ENCODE measurements around the gene FOCAD.

Gene FOCAD

DNA sequence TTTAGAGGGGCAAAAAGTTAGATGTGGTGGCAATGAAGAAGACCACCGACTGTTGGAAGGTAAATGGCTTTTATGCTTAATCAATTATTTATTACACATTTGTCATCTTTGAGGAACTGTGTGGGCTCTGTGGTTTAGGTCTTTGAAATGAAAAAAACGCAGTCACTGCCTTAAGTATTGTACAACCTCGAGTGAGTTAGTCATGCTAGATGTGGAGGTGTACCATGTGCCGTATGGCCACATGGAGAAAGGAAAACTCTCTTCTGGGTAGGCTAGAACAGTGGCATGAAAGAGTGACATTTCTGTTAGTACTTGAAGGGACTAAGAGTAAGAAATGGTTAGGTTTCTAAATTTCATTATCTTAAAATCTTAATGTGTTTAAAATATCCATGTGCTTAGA, 181.3 kb downstream of the FOCAD start:
- Histone ChIP-seq H3K27me3 (ENCODE audit: insufficient read depth, low read length, poor library complexity, severe bottlenecking) (no peaks in the 10 kb centered on the region), H4K20me1 (ENCODE audit: insufficient read depth, low read length, poor library complexity, severe bottlenecking) (no peaks in the 10 kb centered on the region), H3K79me2 (ENCODE audit: insufficient read depth, low read length) (no peaks in the 10 kb centered on the region), H2AFZ (ENCODE audit: low read length) (no peak overlapping the region), H3K9me3 (ENCODE audit: insufficient read depth, low read depth, low read length) (no peaks in the 10 kb centered on the region), H3K36me3 (ENCODE audit: insufficient read depth, low read length) (no peaks in the 10 kb centered on the region), H3K4me3 (ENCODE audit: low read length, poor library complexity, severe bottlenecking) (no peak overlapping the region), H3F3A (ENCODE audit: low read depth) (no peaks in the 10 kb centered on the region; the same call in 1 of the 2 replicates), H3K4me2 (ENCODE audit: low read depth, low read length, poor library complexity, severe bottlenecking) (no peak overlapping the region), H3K4me1 (ENCODE audit: insufficient read depth, low read length, poor library complexity, severe bottlenecking) (peaks cover 10% of the 10 kb centered on the region), H3K9me2 (replicated peaks; ENCODE audit: low read depth, low read length) (no peaks in the 10 kb centered on the region), H3K9ac (ENCODE audit: low read depth, low read length, poor library complexity, severe bottlenecking) (no peak overlapping the region)
- TF ChIP-seq, protein P1, sequence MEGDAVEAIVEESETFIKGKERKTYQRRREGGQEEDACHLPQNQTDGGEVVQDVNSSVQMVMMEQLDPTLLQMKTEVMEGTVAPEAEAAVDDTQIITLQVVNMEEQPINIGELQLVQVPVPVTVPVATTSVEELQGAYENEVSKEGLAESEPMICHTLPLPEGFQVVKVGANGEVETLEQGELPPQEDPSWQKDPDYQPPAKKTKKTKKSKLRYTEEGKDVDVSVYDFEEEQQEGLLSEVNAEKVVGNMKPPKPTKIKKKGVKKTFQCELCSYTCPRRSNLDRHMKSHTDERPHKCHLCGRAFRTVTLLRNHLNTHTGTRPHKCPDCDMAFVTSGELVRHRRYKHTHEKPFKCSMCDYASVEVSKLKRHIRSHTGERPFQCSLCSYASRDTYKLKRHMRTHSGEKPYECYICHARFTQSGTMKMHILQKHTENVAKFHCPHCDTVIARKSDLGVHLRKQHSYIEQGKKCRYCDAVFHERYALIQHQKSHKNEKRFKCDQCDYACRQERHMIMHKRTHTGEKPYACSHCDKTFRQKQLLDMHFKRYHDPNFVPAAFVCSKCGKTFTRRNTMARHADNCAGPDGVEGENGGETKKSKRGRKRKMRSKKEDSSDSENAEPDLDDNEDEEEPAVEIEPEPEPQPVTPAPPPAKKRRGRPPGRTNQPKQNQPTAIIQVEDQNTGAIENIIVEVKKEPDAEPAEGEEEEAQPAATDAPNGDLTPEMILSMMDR (conservative IDR thresholded peaks at IDR 0.05; ENCODE audit: low read length), result no peak
- TF ChIP-seq EZH2phosphoT487 (IDR thresholded peaks at IDR 0.05; ENCODE audit: borderline replicate concordance), result no peak

DNA sequence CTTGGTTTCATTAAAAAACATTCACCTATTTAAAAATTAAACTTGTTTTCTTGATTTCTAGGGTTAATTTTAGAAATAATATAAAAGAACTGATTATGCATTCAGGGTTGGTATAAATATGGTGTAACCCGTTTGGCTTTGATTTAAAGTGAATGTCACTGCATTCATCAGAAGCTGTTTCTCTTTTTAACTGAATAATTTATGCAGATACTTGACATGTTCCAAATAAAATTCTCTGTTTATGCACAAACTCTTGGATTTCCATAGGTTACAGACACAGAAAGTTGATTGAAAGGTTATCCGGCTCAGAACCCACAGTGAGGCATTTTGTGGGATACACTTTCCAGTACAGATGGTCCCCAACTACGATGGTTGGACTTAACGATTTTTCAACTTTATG, 186.1 kb downstream of the FOCAD start:
- no peaks in the 10 kb centered on the region for H3F3A ChIP-seq (ENCODE audit: low read depth)
- H2AFZ ChIP-seq (ENCODE audit: low read length), result no peak overlapping the region
- H3K79me2 ChIP-seq (ENCODE audit: insufficient read depth, low read length), result no peaks in the 10 kb centered on the region
- peaks cover 21% of the 10 kb centered on the region for H3K4me1 ChIP-seq (ENCODE audit: insufficient read depth, low read length, poor library complexity, severe bottlenecking)
- H3K4me2 ChIP-seq (ENCODE audit: low read depth, low read length, poor library complexity, severe bottlenecking), result no peak overlapping the region
- H3K27me3 ChIP-seq (ENCODE audit: insufficient read depth, low read length, poor library complexity, severe bottlenecking), result no peaks in the 10 kb centered on the region
- H3K9ac ChIP-seq (ENCODE audit: low read depth, low read length, poor library complexity, severe bottlenecking), result no peak overlapping the region
- no peak overlapping the region for H3K4me3 ChIP-seq (ENCODE audit: low read length, poor library complexity, severe bottlenecking)
- TF ChIP-seq, protein P1 (conservative IDR thresholded peaks at IDR 0.05; ENCODE audit: low read length), result no peak
- TF ChIP-seq EZH2phosphoT487 (IDR thresholded peaks at IDR 0.05; ENCODE audit: borderline replicate concordance), result no peak
- no peaks in the 10 kb centered on the region for H4K20me1 ChIP-seq (ENCODE audit: insufficient read depth, low read length, poor library complexity, severe bottlenecking)
- H3K36me3 ChIP-seq (ENCODE audit: insufficient read depth, low read length), result no peaks in the 10 kb centered on the region
- no peaks in the 10 kb centered on the region for H3K9me3 ChIP-seq (ENCODE audit: insufficient read depth, low read depth, low read length)
- H3K9me2 ChIP-seq (replicated peaks; ENCODE audit: low read depth, low read length), result no peaks in the 10 kb centered on the region

DNA sequence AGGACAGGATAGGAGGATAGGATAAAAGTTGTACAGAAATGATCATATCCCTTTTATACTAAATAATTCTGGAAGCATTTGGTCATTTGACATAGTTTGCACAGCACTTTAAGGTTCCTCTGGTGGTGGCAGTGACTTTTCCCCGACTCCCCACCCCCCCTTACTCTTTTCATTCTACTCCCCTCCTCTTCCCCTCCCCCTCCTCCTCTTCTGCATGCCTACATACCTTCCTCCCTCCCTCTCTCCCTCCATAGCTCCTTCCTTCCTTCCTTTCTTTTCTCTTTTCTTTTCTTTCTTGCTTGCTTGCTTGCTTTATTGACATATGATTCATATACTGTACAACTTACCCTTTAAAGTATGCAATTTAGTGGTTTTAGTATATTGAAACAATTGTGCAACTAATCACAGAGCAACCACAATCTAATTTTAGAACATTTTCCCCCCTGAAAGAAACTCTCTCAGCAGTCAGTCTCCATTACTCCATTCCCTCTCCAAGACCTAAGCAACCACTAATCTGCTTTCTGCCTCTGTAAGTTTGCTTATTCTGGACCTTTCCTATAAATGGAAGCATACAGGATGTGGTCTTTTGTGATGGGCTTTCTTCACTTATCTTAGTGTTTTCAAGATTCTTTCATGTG, 188.4 kb downstream of the FOCAD start:
- H3K9ac ChIP-seq (ENCODE audit: low read depth, low read length, poor library complexity, severe bottlenecking), result no peak overlapping the region
- H3K4me3 ChIP-seq (ENCODE audit: low read length, poor library complexity, severe bottlenecking), result no peak overlapping the region
- no peaks in the 10 kb centered on the region for H3K27me3 ChIP-seq (ENCODE audit: insufficient read depth, low read length, poor library complexity, severe bottlenecking)
- H3K36me3 ChIP-seq (ENCODE audit: insufficient read depth, low read length), result no peaks in the 10 kb centered on the region
- H3K4me2 ChIP-seq (ENCODE audit: low read depth, low read length, poor library complexity, severe bottlenecking), result peak overlapping the region; percentile 41
- H3K4me1 ChIP-seq (ENCODE audit: insufficient read depth, low read length, poor library complexity, severe bottlenecking), result peaks cover 11% of the 10 kb centered on the region
- H4K20me1 ChIP-seq (ENCODE audit: insufficient read depth, low read length, poor library complexity, severe bottlenecking), result no peaks in the 10 kb centered on the region
- no peaks in the 10 kb centered on the region for H3K9me2 ChIP-seq (replicated peaks; ENCODE audit: low read depth, low read length)
- H3K9me3 ChIP-seq (ENCODE audit: insufficient read depth, low read depth, low read length), result no peaks in the 10 kb centered on the region
- no peak for TF ChIP-seq EZH2phosphoT487 (IDR thresholded peaks at IDR 0.05; ENCODE audit: borderline replicate concordance)
- TF ChIP-seq, protein P1 (conservative IDR thresholded peaks at IDR 0.05; ENCODE audit: low read length), result no peak
- no peaks in the 10 kb centered on the region for H3F3A ChIP-seq (ENCODE audit: low read depth)
- no peak overlapping the region for H2AFZ ChIP-seq (ENCODE audit: low read length)
- H3K79me2 ChIP-seq (ENCODE audit: insufficient read depth, low read length), result no peaks in the 10 kb centered on the region
